ENCODE results near the gene PRAMEF20. TPM values are rescaled to one million over a fixed set of nuclear protein-coding genes. Genes with fewer than 3 reads are reported as not detected.

Gene PRAMEF20
- total and polyA plus RNA-seq, 10 of the 15 experiments (the other 5 are each of a cell fraction or from before 2014, with no cell fraction given) = not detected

GRCh38 chr1:13456904-13457532 is 46.8 kb downstream of the PRAMEF20 start:
- FAIRE-seq (no peak), ATAC-seq (no peak), DNase-seq (ENCODE audit: low read depth, low spot score) (no peak)
- intact Hi-C loops (cut with micrococcal nuclease; ENCODE audit: unreplicated experiment) = no loop called here
- H3K4me3 ChIP-seq = no peak overlapping the region
- H3K4me1 ChIP-seq (ENCODE audit: control insufficient read depth, insufficient read depth, low read length) = no peaks in the 10 kb centered on the region
- TF ChIP-seq BACH1 (IDR thresholded peaks at IDR 0.05; ENCODE audit: borderline replicate concordance) = no peak
- TF ChIP-seq E2F4 (IDR thresholded peaks at IDR 0.05; ENCODE audit: low read depth, low read length) = no peak
- no peak for TF ChIP-seq RFX5 (IDR thresholded peaks at IDR 0.05; ENCODE audit: low read depth, low read length)
- no peak for TF ChIP-seq PAX8 (IDR thresholded peaks at IDR 0.05)
- no peak for TF ChIP-seq RB1 (IDR thresholded peaks at IDR 0.05; ENCODE audit: borderline replicate concordance)
- no peak for TF ChIP-seq ZNF384 (IDR thresholded peaks at IDR 0.05; ENCODE audit: borderline replicate concordance, low read depth, low read length)
- SMC1A ChIA-PET (ENCODE audit: uncharacterized antibody, unreplicated experiment) = no interaction called here
- H3K27me3 ChIP-seq (replicated peaks in 1 of 2; ENCODE audit: control insufficient read depth in 2 of 2, insufficient read depth in 2 of 2, low read length in 1 of 2) = no peaks in the 10 kb centered on the region; a peak in 1 of 4 replicates
- H2AFZ ChIP-seq (ENCODE audit: control insufficient read depth, low read depth, low read length) = no peak overlapping the region
- H3K4me2 ChIP-seq (ENCODE audit: control insufficient read depth, insufficient read depth) = no peak overlapping the region
- in situ Hi-C loops (cut with MboI) = no loop called here
- H3K9me3 ChIP-seq (replicated peaks; ENCODE audit: control insufficient read depth, insufficient read depth, low read length) = no peaks in the 10 kb centered on the region
- CTCF ChIA-PET = interaction anchor here (0.6 kb wide), 1 partner anchor 86 kb away, joined by 5 read pairs; no protein-coding TSS in a partner anchor
- H3K9ac ChIP-seq (ENCODE audit: control insufficient read depth, insufficient read depth, low read length) = no peak overlapping the region
- WGBS (ENCODE audit: insufficient coverage, insufficient replicate concordance, low lambda C conversion rate, missing lambda C conversion rate) = 33% methylated on average over 15 of the region's 15 CpGs
- no TSS peak for BruUV-seq (replicated peaks)
- H3K79me2 ChIP-seq (ENCODE audit: control insufficient read depth, insufficient read depth, low read length) = no peaks in the 10 kb centered on the region
- RAD21 ChIA-PET (ENCODE audit: unreplicated experiment) = no interaction called here
- POLR2A ChIA-PET = no interaction called here
- H4K20me1 ChIP-seq (ENCODE audit: control insufficient read depth, insufficient read depth) = no peaks in the 10 kb centered on the region
- no peaks in the 10 kb centered on the region for H3K36me3 ChIP-seq (ENCODE audit: control insufficient read depth in 2 of 2, insufficient read depth in 2 of 2, low read length in 1 of 2)
- no peak overlapping the region for H3K27ac ChIP-seq (ENCODE audit: control insufficient read depth, insufficient read depth)

- no peaks in the 10 kb centered on the region for H3K9me3 ChIP-seq (replicated peaks; ENCODE audit: control insufficient read depth, insufficient read depth, low read length)
- CTCF ChIA-PET = no interaction called here
- no peak overlapping the region for H3K27ac ChIP-seq (ENCODE audit: control insufficient read depth, insufficient read depth)
- WGBS (ENCODE audit: insufficient coverage, insufficient replicate concordance, low lambda C conversion rate, missing lambda C conversion rate) = 40% methylated on average over 2 of the region's 2 CpGs
- DNase-seq (ENCODE audit: low read depth, low spot score) (no peak), ATAC-seq (no peak), FAIRE-seq (no peak)
- H4K20me1 ChIP-seq (ENCODE audit: control insufficient read depth, insufficient read depth) = peaks cover 3% of the 10 kb centered on the region; the same call in 1 of the 2 replicates
- H3K4me1 ChIP-seq (ENCODE audit: control insufficient read depth, insufficient read depth, low read length) = no peaks in the 10 kb centered on the region
- in situ Hi-C loops (cut with MboI) = no loop called here
- SMC1A ChIA-PET (ENCODE audit: uncharacterized antibody, unreplicated experiment) = no interaction called here
- no peaks in the 10 kb centered on the region; a peak in 2 of 4 replicates for H3K27me3 ChIP-seq (replicated peaks in 1 of 2; ENCODE audit: control insufficient read depth in 2 of 2, insufficient read depth in 2 of 2, low read length in 1 of 2)
- POLR2A ChIA-PET = no interaction called here
- H3K4me3 ChIP-seq = no peak overlapping the region
- no TSS peak for BruUV-seq (replicated peaks)
- H2AFZ ChIP-seq (ENCODE audit: control insufficient read depth, low read depth, low read length) = no peak overlapping the region
- RAD21 ChIA-PET (ENCODE audit: unreplicated experiment) = no interaction called here
- H3K9ac ChIP-seq (ENCODE audit: control insufficient read depth, insufficient read depth, low read length) = no peak overlapping the region
- no peak overlapping the region for H3K4me2 ChIP-seq (ENCODE audit: control insufficient read depth, insufficient read depth)
- intact Hi-C loops (cut with micrococcal nuclease; ENCODE audit: unreplicated experiment) = no loop called here
- H3K79me2 ChIP-seq (ENCODE audit: control insufficient read depth, insufficient read depth, low read length) = no peaks in the 10 kb centered on the region
- H3K36me3 ChIP-seq (ENCODE audit: control insufficient read depth in 2 of 2, insufficient read depth in 2 of 2, low read length in 1 of 2) = no peaks in the 10 kb centered on the region
- TF ChIP-seq CBX3 (IDR thresholded peaks at IDR 0.05; ENCODE audit: borderline replicate concordance, low read depth) = no peak
- no peak for TF ChIP-seq E4F1 (IDR thresholded peaks at IDR 0.05; ENCODE audit: borderline replicate concordance, partially characterized antibody)
- TF ChIP-seq, protein P1, sequence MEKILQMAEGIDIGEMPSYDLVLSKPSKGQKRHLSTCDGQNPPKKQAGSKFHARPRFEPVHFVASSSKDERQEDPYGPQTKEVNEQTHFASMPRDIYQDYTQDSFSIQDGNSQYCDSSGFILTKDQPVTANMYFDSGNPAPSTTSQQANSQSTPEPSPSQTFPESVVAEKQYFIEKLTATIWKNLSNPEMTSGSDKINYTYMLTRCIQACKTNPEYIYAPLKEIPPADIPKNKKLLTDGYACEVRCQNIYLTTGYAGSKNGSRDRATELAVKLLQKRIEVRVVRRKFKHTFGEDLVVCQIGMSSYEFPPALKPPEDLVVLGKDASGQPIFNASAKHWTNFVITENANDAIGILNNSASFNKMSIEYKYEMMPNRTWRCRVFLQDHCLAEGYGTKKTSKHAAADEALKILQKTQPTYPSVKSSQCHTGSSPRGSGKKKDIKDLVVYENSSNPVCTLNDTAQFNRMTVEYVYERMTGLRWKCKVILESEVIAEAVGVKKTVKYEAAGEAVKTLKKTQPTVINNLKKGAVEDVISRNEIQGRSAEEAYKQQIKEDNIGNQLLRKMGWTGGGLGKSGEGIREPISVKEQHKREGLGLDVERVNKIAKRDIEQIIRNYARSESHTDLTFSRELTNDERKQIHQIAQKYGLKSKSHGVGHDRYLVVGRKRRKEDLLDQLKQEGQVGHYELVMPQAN (conservative IDR thresholded peaks at IDR 0.05) = no peak
- no peak for TF ChIP-seq CBFB (IDR thresholded peaks at IDR 0.05; ENCODE audit: low read depth)
- no peak for TF ChIP-seq TBL1XR1 (IDR thresholded peaks at IDR 0.05; ENCODE audit: low read depth, low read length)
- no peak for TF ChIP-seq ATF7 (IDR thresholded peaks at IDR 0.05; ENCODE audit: low read depth)
- TF ChIP-seq KAT2A (conservative IDR thresholded peaks at IDR 0.05; ENCODE audit: control insufficient read depth, low read depth, low read length) = no peak
Observed at GRCh38 chr1:13461977-13462376, 51.7 kb downstream of the PRAMEF20 start.

All from GM12878 (cell line).